ENCODE data around the gene NT5C1A. TPM values are rescaled to one million over a fixed set of nuclear protein-coding genes. Genes with fewer than 3 reads are reported as not detected.

NT5C1A gene
- polyA plus RNA-seq, 2 of the 4 experiments (the other 2 are of a cell fraction) = not detected

DNA sequence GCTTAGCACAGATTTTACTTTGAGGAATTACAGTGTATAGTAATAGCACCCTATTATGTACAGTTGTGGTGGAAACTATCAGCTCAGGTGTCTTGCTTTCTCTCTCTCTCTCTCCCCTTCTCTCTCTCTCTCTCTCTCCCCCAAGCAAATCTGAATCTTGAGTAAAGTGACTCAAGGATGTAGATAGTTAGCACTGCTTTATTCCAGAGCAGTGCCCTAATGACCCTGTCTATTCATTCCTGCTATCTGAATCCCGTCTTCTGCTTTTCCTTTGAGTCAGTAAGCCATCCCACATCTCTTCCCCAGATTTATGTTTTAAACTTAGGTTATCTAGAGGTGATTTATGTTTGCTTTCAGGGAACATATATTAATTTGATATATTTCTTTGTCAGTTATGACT lies 24.5 kb upstream of the NT5C1A start:
- FAIRE-seq = no peak
- no peak overlapping the region for H3K27ac ChIP-seq
- no peak overlapping the region for H3K4me2 ChIP-seq
- H3K4me3 ChIP-seq = no peak overlapping the region
- 21% methylated on average over 1 of the region's 1 CpG for WGBS (ENCODE audit: missing lambda C conversion rate)
- TF ChIP-seq RFX5 (IDR thresholded peaks at IDR 0.05) (no peak), EP300 (IDR thresholded peaks at IDR 0.05) (no peak), RAD21 (conservative IDR thresholded peaks at IDR 0.05 in 1 of 2, IDR thresholded peaks at IDR 0.05 in 1 of 2) (no peak), SMC3 (IDR thresholded peaks at IDR 0.05) (no peak), TP53 (CRISPR knock-in tag; IDR thresholded peaks at IDR 0.05) (no peak), CEBPB (IDR thresholded peaks at IDR 0.05) (no peak), HDAC2 (IDR thresholded peaks at IDR 0.05) (no peak), EHF (CRISPR knock-in tag; IDR thresholded peaks at IDR 0.05) (no peak), CBX8 (IDR thresholded peaks at IDR 0.05) (no peak), CHD2 (IDR thresholded peaks at IDR 0.05; ENCODE audit: low read length, partially characterized antibody) (no peak), PHF8 (IDR thresholded peaks at IDR 0.05; ENCODE audit: borderline replicate concordance, low read depth) (no peak), HOXB5 (CRISPR knock-in tag; IDR thresholded peaks at IDR 0.05) (no peak), BHLHE40 (IDR thresholded peaks at IDR 0.05; ENCODE audit: low read depth, low read length) (no peak), GATA3 (IDR thresholded peaks at IDR 0.05; ENCODE audit: borderline replicate concordance) (no peak)
- TF ChIP-seq, protein P1, sequence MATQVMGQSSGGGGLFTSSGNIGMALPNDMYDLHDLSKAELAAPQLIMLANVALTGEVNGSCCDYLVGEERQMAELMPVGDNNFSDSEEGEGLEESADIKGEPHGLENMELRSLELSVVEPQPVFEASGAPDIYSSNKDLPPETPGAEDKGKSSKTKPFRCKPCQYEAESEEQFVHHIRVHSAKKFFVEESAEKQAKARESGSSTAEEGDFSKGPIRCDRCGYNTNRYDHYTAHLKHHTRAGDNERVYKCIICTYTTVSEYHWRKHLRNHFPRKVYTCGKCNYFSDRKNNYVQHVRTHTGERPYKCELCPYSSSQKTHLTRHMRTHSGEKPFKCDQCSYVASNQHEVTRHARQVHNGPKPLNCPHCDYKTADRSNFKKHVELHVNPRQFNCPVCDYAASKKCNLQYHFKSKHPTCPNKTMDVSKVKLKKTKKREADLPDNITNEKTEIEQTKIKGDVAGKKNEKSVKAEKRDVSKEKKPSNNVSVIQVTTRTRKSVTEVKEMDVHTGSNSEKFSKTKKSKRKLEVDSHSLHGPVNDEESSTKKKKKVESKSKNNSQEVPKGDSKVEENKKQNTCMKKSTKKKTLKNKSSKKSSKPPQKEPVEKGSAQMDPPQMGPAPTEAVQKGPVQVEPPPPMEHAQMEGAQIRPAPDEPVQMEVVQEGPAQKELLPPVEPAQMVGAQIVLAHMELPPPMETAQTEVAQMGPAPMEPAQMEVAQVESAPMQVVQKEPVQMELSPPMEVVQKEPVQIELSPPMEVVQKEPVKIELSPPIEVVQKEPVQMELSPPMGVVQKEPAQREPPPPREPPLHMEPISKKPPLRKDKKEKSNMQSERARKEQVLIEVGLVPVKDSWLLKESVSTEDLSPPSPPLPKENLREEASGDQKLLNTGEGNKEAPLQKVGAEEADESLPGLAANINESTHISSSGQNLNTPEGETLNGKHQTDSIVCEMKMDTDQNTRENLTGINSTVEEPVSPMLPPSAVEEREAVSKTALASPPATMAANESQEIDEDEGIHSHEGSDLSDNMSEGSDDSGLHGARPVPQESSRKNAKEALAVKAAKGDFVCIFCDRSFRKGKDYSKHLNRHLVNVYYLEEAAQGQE (IDR thresholded peaks at IDR 0.05) = no peak
- TF ChIP-seq, protein P2, sequence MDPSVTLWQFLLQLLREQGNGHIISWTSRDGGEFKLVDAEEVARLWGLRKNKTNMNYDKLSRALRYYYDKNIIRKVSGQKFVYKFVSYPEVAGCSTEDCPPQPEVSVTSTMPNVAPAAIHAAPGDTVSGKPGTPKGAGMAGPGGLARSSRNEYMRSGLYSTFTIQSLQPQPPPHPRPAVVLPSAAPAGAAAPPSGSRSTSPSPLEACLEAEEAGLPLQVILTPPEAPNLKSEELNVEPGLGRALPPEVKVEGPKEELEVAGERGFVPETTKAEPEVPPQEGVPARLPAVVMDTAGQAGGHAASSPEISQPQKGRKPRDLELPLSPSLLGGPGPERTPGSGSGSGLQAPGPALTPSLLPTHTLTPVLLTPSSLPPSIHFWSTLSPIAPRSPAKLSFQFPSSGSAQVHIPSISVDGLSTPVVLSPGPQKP (IDR thresholded peaks at IDR 0.05; ENCODE audit: low read depth, low read length) = no peak
- ATAC-seq = no peak
- ChIA-PET POLR2A (no interaction called here), CTCF (interaction anchor here (1.3 to 2.1 kb wide), 2 partner anchors 13 to 90 kb away, joined by 3 to 6 read pairs; no protein-coding TSS in a partner anchor)
- no peaks in the 10 kb centered on the region for H3K9me3 ChIP-seq
- H3K4me1 ChIP-seq = peaks cover 6% of the 10 kb centered on the region; the same call in 2 of the 3 replicates
- no peak for DNase-seq (ENCODE audit: low read depth in 1 of 2, low spot score in 1 of 2)

DNA sequence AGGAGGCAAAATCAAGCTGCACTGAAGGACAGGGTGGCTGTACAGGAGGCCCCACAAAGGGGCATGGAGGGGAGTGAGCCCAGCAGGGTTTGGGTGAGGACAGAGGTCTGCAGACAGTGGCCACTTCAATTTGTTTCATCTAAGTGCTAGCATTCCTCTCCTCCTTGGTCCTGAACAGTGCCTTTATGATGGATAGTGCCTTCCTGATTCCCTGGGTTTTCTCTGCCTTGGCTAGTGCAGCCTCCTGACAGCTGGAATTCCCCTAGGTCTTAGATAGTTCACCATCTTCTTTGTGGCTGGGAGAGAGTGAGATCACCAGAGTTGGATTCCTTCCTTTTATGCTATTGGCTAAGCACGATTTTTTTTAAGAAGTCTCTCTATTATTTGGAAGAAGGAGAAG lies 23.1 kb upstream of the NT5C1A start:
- TF ChIP-seq RFX5 (IDR thresholded peaks at IDR 0.05) = no peak
- H3K9me3 ChIP-seq = no peaks in the 10 kb centered on the region
- no peak overlapping the region for H3K4me2 ChIP-seq
- CTCF ChIA-PET = interaction anchor here (0.8 to 1.1 kb wide), 2 partner anchors 14 to 105 kb away, joined by 4 read pairs; no protein-coding TSS in a partner anchor
- H3K27ac ChIP-seq = no peak overlapping the region
- ATAC-seq = no peak
- no peak for DNase-seq (ENCODE audit: low read depth in 1 of 2, low spot score in 1 of 2)
- no peak overlapping the region for H3K4me3 ChIP-seq
- peaks cover 8% of the 10 kb centered on the region; the same call in 2 of the 3 replicates for H3K4me1 ChIP-seq
- POLR2A ChIA-PET = no interaction called here
- 0% methylated on average over 1 of the region's 1 CpG for WGBS (ENCODE audit: missing lambda C conversion rate)
- no peak for FAIRE-seq

DNA sequence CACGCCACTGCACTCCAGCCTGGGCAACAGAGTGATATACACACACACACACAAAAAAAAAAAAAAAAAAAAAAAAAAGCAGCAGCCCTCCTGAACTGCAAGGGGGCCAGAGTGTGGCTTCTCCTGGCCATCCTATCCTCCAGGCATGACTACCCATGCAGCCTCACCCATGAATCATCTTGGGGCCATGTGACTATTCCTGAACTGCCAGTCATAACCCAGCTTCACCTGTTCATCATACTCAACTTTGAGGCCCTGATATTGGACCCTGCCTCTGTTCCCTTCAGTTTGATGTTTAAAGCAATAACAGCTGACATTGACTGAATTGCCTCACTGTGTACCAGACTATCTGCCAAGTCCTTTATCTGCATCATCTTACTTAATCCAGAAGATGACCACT lies 22.1 kb upstream of the NT5C1A start:
- ChIA-PET CTCF (interaction anchor here (1.1 kb wide), 2 partner anchors 13 to 26 kb away, joined by 4 read pairs; no protein-coding TSS in a partner anchor), POLR2A (no interaction called here)
- ATAC-seq (no peak), FAIRE-seq (no peak), DNase-seq (ENCODE audit: low read depth in 1 of 2, low spot score in 1 of 2) (no peak)
- Histone ChIP-seq H3K9me3 (no peaks in the 10 kb centered on the region), H3K4me3 (no peak overlapping the region), H3K4me1 (peaks cover 8% of the 10 kb centered on the region; the same call in 2 of the 3 replicates), H3K27ac (no peak overlapping the region), H3K4me2 (no peak overlapping the region)
- WGBS (ENCODE audit: missing lambda C conversion rate) = 78% methylated on average over 1 of the region's 1 CpG
- TF ChIP-seq RNF2 (IDR thresholded peaks at IDR 0.05; ENCODE audit: borderline replicate concordance, low read depth) (no peak), CBX8 (IDR thresholded peaks at IDR 0.05) (no peak), RAD21 (conservative IDR thresholded peaks at IDR 0.05 in 1 of 2, IDR thresholded peaks at IDR 0.05 in 1 of 2) (no peak), RCOR1 (IDR thresholded peaks at IDR 0.05; ENCODE audit: low read depth, low read length) (no peak), NPAS2 (CRISPR knock-in tag; IDR thresholded peaks at IDR 0.05; ENCODE audit: borderline replicate concordance) (no peak), KDM1A (IDR thresholded peaks at IDR 0.05; ENCODE audit: low read depth) (no peak), POLR2AphosphoS2 (conservative IDR thresholded peaks at IDR 0.05; ENCODE audit: low read length) (no peak), FOSB (CRISPR knock-in tag; IDR thresholded peaks at IDR 0.05) (no peak), JUNB (IDR thresholded peaks at IDR 0.05) (no peak)
- TF ChIP-seq, protein P3, sequence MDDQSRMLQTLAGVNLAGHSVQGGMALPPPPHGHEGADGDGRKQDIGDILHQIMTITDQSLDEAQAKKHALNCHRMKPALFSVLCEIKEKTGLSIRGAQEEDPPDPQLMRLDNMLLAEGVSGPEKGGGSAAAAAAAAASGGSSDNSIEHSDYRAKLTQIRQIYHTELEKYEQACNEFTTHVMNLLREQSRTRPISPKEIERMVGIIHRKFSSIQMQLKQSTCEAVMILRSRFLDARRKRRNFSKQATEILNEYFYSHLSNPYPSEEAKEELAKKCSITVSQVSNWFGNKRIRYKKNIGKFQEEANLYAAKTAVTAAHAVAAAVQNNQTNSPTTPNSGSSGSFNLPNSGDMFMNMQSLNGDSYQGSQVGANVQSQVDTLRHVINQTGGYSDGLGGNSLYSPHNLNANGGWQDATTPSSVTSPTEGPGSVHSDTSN (IDR thresholded peaks at IDR 0.05) = no peak
- TF ChIP-seq, protein P4, sequence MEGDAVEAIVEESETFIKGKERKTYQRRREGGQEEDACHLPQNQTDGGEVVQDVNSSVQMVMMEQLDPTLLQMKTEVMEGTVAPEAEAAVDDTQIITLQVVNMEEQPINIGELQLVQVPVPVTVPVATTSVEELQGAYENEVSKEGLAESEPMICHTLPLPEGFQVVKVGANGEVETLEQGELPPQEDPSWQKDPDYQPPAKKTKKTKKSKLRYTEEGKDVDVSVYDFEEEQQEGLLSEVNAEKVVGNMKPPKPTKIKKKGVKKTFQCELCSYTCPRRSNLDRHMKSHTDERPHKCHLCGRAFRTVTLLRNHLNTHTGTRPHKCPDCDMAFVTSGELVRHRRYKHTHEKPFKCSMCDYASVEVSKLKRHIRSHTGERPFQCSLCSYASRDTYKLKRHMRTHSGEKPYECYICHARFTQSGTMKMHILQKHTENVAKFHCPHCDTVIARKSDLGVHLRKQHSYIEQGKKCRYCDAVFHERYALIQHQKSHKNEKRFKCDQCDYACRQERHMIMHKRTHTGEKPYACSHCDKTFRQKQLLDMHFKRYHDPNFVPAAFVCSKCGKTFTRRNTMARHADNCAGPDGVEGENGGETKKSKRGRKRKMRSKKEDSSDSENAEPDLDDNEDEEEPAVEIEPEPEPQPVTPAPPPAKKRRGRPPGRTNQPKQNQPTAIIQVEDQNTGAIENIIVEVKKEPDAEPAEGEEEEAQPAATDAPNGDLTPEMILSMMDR (IDR thresholded peaks at IDR 0.05) = no peak
- TF ChIP-seq, protein P5, sequence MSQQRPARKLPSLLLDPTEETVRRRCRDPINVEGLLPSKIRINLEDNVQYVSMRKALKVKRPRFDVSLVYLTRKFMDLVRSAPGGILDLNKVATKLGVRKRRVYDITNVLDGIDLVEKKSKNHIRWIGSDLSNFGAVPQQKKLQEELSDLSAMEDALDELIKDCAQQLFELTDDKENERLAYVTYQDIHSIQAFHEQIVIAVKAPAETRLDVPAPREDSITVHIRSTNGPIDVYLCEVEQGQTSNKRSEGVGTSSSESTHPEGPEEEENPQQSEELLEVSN (IDR thresholded peaks at IDR 0.05; ENCODE audit: borderline replicate concordance, low read depth) = no peak
